Osteocyte (in vitro differentiated cells): Measurements from ENCODE around the gene TAS2R16. TPM values are rescaled to one million over a fixed set of nuclear protein-coding genes. Genes with fewer than 3 reads are reported as not detected.

Experiments
- DNase-seq: peaks from one replicate; pipeline ENCODE4 v3.0.0; 2021; ENCODE audit warnings: mixed read lengths; ENCODE audit not compliant: unreplicated experiment; ENCODE audit errors: extremely low spot score
- H3K27ac Mint-ChIP-seq: one replicate; pipeline ENCODE4 v1.8.0; 2021; ENCODE audit warnings: mild to moderate bottlenecking, mixed read lengths; ENCODE audit not compliant: unreplicated experiment
- H3K27me3 Mint-ChIP-seq: one replicate; pipeline ENCODE4 v1.8.0; 2021; ENCODE audit warnings: mixed read lengths; ENCODE audit not compliant: unreplicated experiment
- H3K36me3 Mint-ChIP-seq: one replicate; pipeline ENCODE4 v1.8.0; 2021; ENCODE audit warnings: mixed read lengths; ENCODE audit not compliant: unreplicated experiment
- H3K4me1 Mint-ChIP-seq: one replicate; pipeline ENCODE4 v1.8.0; 2021; ENCODE audit warnings: mixed read lengths; ENCODE audit not compliant: unreplicated experiment
- H3K4me3 Mint-ChIP-seq: one replicate; pipeline ENCODE4 v1.8.0; 2021; ENCODE audit warnings: mild to moderate bottlenecking, moderate library complexity, mixed read lengths; ENCODE audit not compliant: unreplicated experiment
- H3K9me3 Mint-ChIP-seq: one replicate; pipeline ENCODE4 v1.8.0; 2021; ENCODE audit warnings: mixed read lengths; ENCODE audit not compliant: unreplicated experiment
- total RNA-seq: library from RNA; stranded (reverse); gene quantifications from 2 replicates; pipeline ENCODE4 v1.2.1, GENCODE V29; 2021
- TF ChIP-seq, protein P1 (sequence below): fragments of 200-600 bp; sonication (generic); IDR thresholded peaks from 2 replicates; pipeline ENCODE4 v1.5.0; 2021; ENCODE audit warnings: antibody characterized with exemption, mild to moderate bottlenecking, moderate library complexity

The TAS2R16 gene
- total RNA-seq, 1 donor from 2014 or later, result not detected

GRCh38 chr7:122989577-122989976 lies 5.9 kb downstream of the TAS2R16 start:
- DNase-seq, result no peak
- Mint-ChIP-seq H3K27me3 (no peaks in the 10 kb centered on the region), H3K9me3 (peaks cover 3% of the 10 kb centered on the region), H3K27ac (no peak overlapping the region), H3K4me1 (no peaks in the 10 kb centered on the region), H3K4me3 (no peak overlapping the region), H3K36me3 (no peaks in the 10 kb centered on the region)
- TF ChIP-seq, protein P1, sequence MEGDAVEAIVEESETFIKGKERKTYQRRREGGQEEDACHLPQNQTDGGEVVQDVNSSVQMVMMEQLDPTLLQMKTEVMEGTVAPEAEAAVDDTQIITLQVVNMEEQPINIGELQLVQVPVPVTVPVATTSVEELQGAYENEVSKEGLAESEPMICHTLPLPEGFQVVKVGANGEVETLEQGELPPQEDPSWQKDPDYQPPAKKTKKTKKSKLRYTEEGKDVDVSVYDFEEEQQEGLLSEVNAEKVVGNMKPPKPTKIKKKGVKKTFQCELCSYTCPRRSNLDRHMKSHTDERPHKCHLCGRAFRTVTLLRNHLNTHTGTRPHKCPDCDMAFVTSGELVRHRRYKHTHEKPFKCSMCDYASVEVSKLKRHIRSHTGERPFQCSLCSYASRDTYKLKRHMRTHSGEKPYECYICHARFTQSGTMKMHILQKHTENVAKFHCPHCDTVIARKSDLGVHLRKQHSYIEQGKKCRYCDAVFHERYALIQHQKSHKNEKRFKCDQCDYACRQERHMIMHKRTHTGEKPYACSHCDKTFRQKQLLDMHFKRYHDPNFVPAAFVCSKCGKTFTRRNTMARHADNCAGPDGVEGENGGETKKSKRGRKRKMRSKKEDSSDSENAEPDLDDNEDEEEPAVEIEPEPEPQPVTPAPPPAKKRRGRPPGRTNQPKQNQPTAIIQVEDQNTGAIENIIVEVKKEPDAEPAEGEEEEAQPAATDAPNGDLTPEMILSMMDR, result no peak

GRCh38 chr7:122989041-122989440 lies 6.5 kb downstream of the TAS2R16 start:
- Mint-ChIP-seq H3K27ac (no peak overlapping the region), H3K4me3 (no peak overlapping the region), H3K27me3 (no peaks in the 10 kb centered on the region), H3K9me3 (peaks cover 3% of the 10 kb centered on the region), H3K4me1 (no peaks in the 10 kb centered on the region), H3K36me3 (no peaks in the 10 kb centered on the region)
- TF ChIP-seq, protein P1, result no peak
- DNase-seq, result no peak

- no peak overlapping the region for H3K27ac Mint-ChIP-seq
- no peaks in the 10 kb centered on the region for H3K27me3 Mint-ChIP-seq
- DNase-seq, result no peak
- no peak overlapping the region for H3K4me3 Mint-ChIP-seq
- H3K36me3 Mint-ChIP-seq, result no peaks in the 10 kb centered on the region
- no peaks in the 10 kb centered on the region for H3K9me3 Mint-ChIP-seq
- H3K4me1 Mint-ChIP-seq, result no peaks in the 10 kb centered on the region
- TF ChIP-seq, protein P1, result no peak
Observed at GRCh38 chr7:122988333-122988732, 7.2 kb downstream of the TAS2R16 start.

DNA sequence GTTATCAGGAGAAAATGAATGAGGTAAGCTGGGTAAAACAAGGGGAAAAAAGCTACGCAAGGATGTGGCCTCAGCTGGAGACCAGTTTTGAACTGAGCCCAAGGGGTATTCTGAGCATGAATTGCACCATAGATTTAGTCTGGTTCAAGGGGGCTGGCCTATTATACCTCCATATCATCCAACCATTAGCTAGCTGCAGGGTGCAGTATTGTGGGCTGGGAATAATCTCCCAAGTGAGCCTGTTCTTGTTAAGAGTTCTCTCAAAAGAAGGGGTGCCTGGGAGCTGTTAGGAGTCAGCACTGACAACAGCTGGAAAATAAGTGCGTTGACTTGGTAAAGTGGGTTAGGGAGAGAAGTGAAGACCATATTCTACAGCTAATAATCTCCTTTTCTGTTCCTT lies 8.0 kb downstream of the TAS2R16 start:
- DNase-seq, result no peak
- no peak overlapping the region for H3K27ac Mint-ChIP-seq
- no peak overlapping the region for H3K4me3 Mint-ChIP-seq
- TF ChIP-seq, protein P1, result no peak
- H3K36me3 Mint-ChIP-seq, result no peaks in the 10 kb centered on the region
- no peaks in the 10 kb centered on the region for H3K4me1 Mint-ChIP-seq
- no peaks in the 10 kb centered on the region for H3K9me3 Mint-ChIP-seq
- no peaks in the 10 kb centered on the region for H3K27me3 Mint-ChIP-seq

- no peaks in the 10 kb centered on the region for H3K9me3 Mint-ChIP-seq
- no peak overlapping the region for H3K4me3 Mint-ChIP-seq
- TF ChIP-seq, protein P1, result no peak
- H3K27me3 Mint-ChIP-seq, result no peaks in the 10 kb centered on the region
- no peaks in the 10 kb centered on the region for H3K36me3 Mint-ChIP-seq
- H3K4me1 Mint-ChIP-seq, result no peaks in the 10 kb centered on the region
- DNase-seq, result no peak
- H3K27ac Mint-ChIP-seq, result no peak overlapping the region
Observed at GRCh38 chr7:122984021-122984420, 11.5 kb downstream of the TAS2R16 start.
